PC-9 (cell line): Measurements from ENCODE around the gene SUGP2. TPM values are rescaled to one million over a fixed set of nuclear protein-coding genes. Genes with fewer than 3 reads are reported as not detected.

Source experiments
- BruUV-seq: library from RNA; stranded (reverse); fragments of 400-500 nt; replicated peaks from 2 replicates; lab custom pipeline; 2021; lab: Mats Ljungman, UMichigan
- CTCF ChIA-PET: fragments of 300-600 bp; sonication (Branson Sonifier 250); formaldehyde crosslinking; loops from one replicate; lab custom pipeline; 2022; ENCODE audit warnings: antibody characterized with exemption; lab: Charles Lee
- POLR2A ChIA-PET: fragments of 300-600 bp; sonication (Branson Sonifier 250); formaldehyde crosslinking; loops from one replicate; lab custom pipeline; 2022; ENCODE audit warnings: antibody characterized with exemption; ENCODE audit not compliant: unreplicated experiment; lab: Charles Lee
- DNase-seq, 2 experiments: peaks; one replicate each; pipeline versions ENCODE4 v3.0.0 to v3.0.0-alpha.2; 2015 to 2022; ENCODE audit warnings: mixed read lengths in 1 of 2
- H2AFZ ChIP-seq: fragments of 200-600 bp; sonication (generic); 2 replicates; pipeline ENCODE4 v1.8.1; 2017; ENCODE audit warnings: antibody characterized with exemption
- H3F3A ChIP-seq: fragments of 200-600 bp; sonication (generic); 2 replicates; pipeline ENCODE4 v1.8.1; 2017; ENCODE audit warnings: antibody characterized with exemption, mild to moderate bottlenecking, low read depth; ENCODE audit not compliant: insufficient read depth
- H3K27ac ChIP-seq: fragments of 200-600 bp; sonication (generic); 2 replicates; pipeline ENCODE4 v1.6.1; 2016; ENCODE audit warnings: mixed run types
- H3K27me3 ChIP-seq: fragments of 200-600 bp; sonication (generic); 2 replicates; pipeline ENCODE4 v1.6.1; 2016; ENCODE audit warnings: low read depth, mixed run types; ENCODE audit not compliant: insufficient read depth
- H3K36me3 ChIP-seq: fragments of 200-600 bp; sonication (generic); 2 replicates; pipeline ENCODE4 v1.6.1; 2016; ENCODE audit warnings: low read depth, mixed run types
- H3K4me1 ChIP-seq: fragments of 200-600 bp; sonication (generic); replicated peaks from 2 replicates; pipeline ENCODE4 v1.6.1; 2016; ENCODE audit warnings: mixed run types; ENCODE audit not compliant: insufficient read depth
- H3K4me2 ChIP-seq: fragments of 200-600 bp; sonication (generic); 2 replicates; pipeline ENCODE4 v1.6.1; 2017; ENCODE audit warnings: mixed run types
- H3K4me3 ChIP-seq: fragments of 200-600 bp; sonication (generic); 2 replicates; pipeline ENCODE4 v1.6.1; 2016; ENCODE audit warnings: mixed run types
- H3K79me2 ChIP-seq: fragments of 200-600 bp; sonication (generic); 2 replicates; pipeline ENCODE4 v1.6.1; 2017; ENCODE audit warnings: low read depth, mixed run types
- H3K9me2 ChIP-seq: fragments of 200-600 bp; sonication (generic); 2 replicates; pipeline ENCODE4 v1.8.1; 2017; ENCODE audit warnings: mild to moderate bottlenecking; ENCODE audit not compliant: insufficient read depth
- H3K9me3 ChIP-seq: fragments of 200-600 bp; sonication (generic); 2 replicates; pipeline ENCODE4 v1.8.1; 2016; ENCODE audit warnings: low read depth; ENCODE audit not compliant: insufficient read depth
- H4K20me1 ChIP-seq: fragments of 200-600 bp; sonication (generic); 2 replicates; pipeline ENCODE4 v1.8.1; 2017; ENCODE audit not compliant: insufficient read depth
- EZH2 ChIP-seq: fragments of 200-600 bp; sonication (generic); IDR thresholded peaks from 2 replicates; pipeline ENCODE4 v1.8.0; 2017; ENCODE audit warnings: antibody characterized with exemption, low read depth
- intact Hi-C: fragments of 100-400 bp; cut with micrococcal nuclease; formaldehyde crosslinking; loops from one replicate; pipeline ENCODE4 v1.10.0; 2022; ENCODE audit not compliant: unreplicated experiment
- total RNA-seq: library from RNA; stranded (reverse); gene quantifications from 2 replicates; pipeline ENCODE4 v1.2.3, GENCODE V29; 2021
- TF ChIP-seq, protein P1 (sequence below): fragments of 200-600 bp; sonication (generic); conservative IDR thresholded peaks from 2 replicates; pipeline ENCODE4 v1.6.1; 2017; ENCODE audit warnings: mixed run types, antibody characterized with exemption, mild to moderate bottlenecking, moderate library complexity

The SUGP2 gene
- total RNA-seq, 1 experiment from 2014 or later = 73.1 TPM

DNA sequence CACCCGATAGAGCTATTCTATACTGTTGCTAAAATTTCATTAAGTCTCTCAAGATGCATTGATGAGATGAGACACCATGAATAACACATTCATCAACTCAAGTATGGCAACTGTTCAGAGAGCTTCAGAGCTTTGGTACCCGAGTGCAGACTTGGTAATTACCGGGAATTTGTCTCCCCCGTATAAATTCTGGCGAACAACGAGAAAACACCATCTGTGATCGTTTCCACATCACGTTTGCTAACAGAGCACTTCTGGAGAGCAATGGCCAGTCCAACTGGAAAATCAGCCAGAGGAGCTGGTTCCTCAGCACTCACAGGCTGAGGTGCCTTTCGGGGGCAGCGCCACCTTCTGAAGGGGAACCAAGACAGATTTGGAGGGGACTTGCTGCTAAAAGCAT, 40.2 kb downstream of the SUGP2 start:
- H3K36me3 ChIP-seq = peaks cover 14% of the 10 kb centered on the region; the same call in 1 of the 2 replicates

DNA sequence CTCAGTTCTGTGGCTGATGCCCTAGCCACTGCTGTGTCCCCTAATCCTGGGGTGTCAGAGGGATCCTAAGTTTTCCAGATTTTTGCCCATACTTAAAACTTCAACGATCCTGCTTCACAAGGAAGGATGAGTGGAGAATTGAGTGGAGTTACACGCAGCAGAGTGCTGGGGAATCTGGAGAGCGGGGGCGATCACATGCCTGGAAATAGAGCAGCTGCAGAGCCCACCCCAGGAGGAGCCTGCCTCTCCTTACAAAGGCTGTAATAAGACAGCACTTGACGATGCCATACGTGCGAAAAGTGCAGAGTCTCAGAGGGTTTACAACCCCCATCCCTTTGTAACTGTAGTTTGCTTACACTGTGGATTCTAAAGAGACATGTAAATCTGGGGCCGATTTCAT, 40.6 kb downstream of the SUGP2 start:
- Histone ChIP-seq H3K27ac (no peak overlapping the region), H3K36me3 (peaks cover 14% of the 10 kb centered on the region; the same call in 1 of the 2 replicates), H3K4me1 (no peaks in the 10 kb centered on the region), H3F3A (peaks cover 27% of the 10 kb centered on the region; the same call in 1 of the 2 replicates), H2AFZ (no peak overlapping the region), H3K4me2 (no peak overlapping the region), H3K27me3 (no peaks in the 10 kb centered on the region), H3K4me3 (no peak overlapping the region), H3K9me3 (no peaks in the 10 kb centered on the region), H4K20me1 (no peaks in the 10 kb centered on the region), H3K79me2 (no peaks in the 10 kb centered on the region), H3K9me2 (no peaks in the 10 kb centered on the region)
- ChIA-PET POLR2A (no interaction called here), CTCF (no interaction called here)
- intact Hi-C loops = no loop called here
- BruUV-seq = TSS peak; percentile 25
- TF ChIP-seq, protein P1, sequence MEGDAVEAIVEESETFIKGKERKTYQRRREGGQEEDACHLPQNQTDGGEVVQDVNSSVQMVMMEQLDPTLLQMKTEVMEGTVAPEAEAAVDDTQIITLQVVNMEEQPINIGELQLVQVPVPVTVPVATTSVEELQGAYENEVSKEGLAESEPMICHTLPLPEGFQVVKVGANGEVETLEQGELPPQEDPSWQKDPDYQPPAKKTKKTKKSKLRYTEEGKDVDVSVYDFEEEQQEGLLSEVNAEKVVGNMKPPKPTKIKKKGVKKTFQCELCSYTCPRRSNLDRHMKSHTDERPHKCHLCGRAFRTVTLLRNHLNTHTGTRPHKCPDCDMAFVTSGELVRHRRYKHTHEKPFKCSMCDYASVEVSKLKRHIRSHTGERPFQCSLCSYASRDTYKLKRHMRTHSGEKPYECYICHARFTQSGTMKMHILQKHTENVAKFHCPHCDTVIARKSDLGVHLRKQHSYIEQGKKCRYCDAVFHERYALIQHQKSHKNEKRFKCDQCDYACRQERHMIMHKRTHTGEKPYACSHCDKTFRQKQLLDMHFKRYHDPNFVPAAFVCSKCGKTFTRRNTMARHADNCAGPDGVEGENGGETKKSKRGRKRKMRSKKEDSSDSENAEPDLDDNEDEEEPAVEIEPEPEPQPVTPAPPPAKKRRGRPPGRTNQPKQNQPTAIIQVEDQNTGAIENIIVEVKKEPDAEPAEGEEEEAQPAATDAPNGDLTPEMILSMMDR = no peak
- TF ChIP-seq EZH2 = no peak
- no peak for DNase-seq

More for the DNA sequence above, 40.2 kb downstream of the SUGP2 start:
- no peaks in the 10 kb centered on the region for H3K4me1 ChIP-seq
- POLR2A ChIA-PET = no interaction called here
- peaks cover 3% of the 10 kb centered on the region; the same call in 1 of the 2 replicates for H4K20me1 ChIP-seq
- no peaks in the 10 kb centered on the region for H3K27me3 ChIP-seq
- no peak overlapping the region for H3K4me3 ChIP-seq
- H3K79me2 ChIP-seq = no peaks in the 10 kb centered on the region
- DNase-seq = no peak
- intact Hi-C loops = no loop called here
- H3K27ac ChIP-seq = no peak overlapping the region
- peaks cover 27% of the 10 kb centered on the region; the same call in 1 of the 2 replicates for H3F3A ChIP-seq
- no TSS peak for BruUV-seq
- TF ChIP-seq EZH2 = no peak
- TF ChIP-seq, protein P1 = no peak
- no peak overlapping the region for H2AFZ ChIP-seq
- H3K9me2 ChIP-seq = no peaks in the 10 kb centered on the region
- no peak overlapping the region for H3K4me2 ChIP-seq
- CTCF ChIA-PET = no interaction called here
- H3K9me3 ChIP-seq = no peaks in the 10 kb centered on the region

DNA sequence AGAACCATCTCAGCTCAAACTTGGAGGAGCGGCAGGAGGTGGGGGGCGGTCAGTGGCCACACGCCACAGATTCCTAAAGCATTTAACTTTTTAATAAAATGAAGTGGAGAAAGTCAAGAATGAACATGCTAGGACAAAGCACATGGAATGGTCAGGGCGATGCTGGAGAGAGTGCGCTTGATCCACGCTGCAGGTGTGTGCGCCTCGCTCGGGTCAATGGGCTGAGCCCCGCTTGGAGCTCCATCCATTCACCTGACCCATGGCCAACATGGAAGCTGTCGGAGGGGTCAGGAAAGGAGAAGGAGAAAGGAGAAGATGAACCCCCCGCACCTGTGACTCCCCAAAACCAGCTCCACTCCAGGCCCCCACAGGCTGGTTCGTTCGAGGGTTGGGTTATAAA, 41.8 kb downstream of the SUGP2 start:
- no TSS peak for BruUV-seq
- Histone ChIP-seq H4K20me1 (no peaks in the 10 kb centered on the region), H3K27me3 (no peaks in the 10 kb centered on the region), H3K79me2 (no peaks in the 10 kb centered on the region), H3K4me2 (no peak overlapping the region), H3K9me3 (no peaks in the 10 kb centered on the region), H3K36me3 (peaks cover 14% of the 10 kb centered on the region; the same call in 1 of the 2 replicates), H3K9me2 (no peaks in the 10 kb centered on the region), H3K27ac (no peak overlapping the region), H2AFZ (no peak overlapping the region), H3K4me3 (no peak overlapping the region), H3F3A (peaks cover 27% of the 10 kb centered on the region; the same call in 1 of the 2 replicates), H3K4me1 (no peaks in the 10 kb centered on the region)
- TF ChIP-seq, protein P1 = no peak
- no peak for TF ChIP-seq EZH2
- POLR2A ChIA-PET = no interaction called here
- intact Hi-C loops = no loop called here
- no peak for DNase-seq
- CTCF ChIA-PET = interaction anchor here (0.7 kb wide), 2 partner anchors 405 to 606 kb away, joined by 3 to 4 read pairs; partner anchors contain the start of gene GDF15
